SK-N-SH (cell line): ENCODE measurements around the gene SCRN1. TPM values are rescaled to one million over a fixed set of nuclear protein-coding genes. Genes with fewer than 3 reads are reported as not detected.

Source experiments
- CTCF ChIA-PET: fragments of 300-600, 350-600 bp; formaldehyde crosslinking; extraction: SDS; loops from one replicate; lab custom pipeline; 2021; lab: Yijun Ruan, JAX
- POLR2A ChIA-PET: fragments of 350-600 bp; sonication (Branson Sonifier 250); formaldehyde crosslinking; extraction: SDS; loops from one replicate; lab custom pipeline; 2020; ENCODE audit warnings: antibody characterized with exemption, inconsistent platforms; lab: Yijun Ruan, JAX
- DNase-seq: peaks from one replicate; pipeline ENCODE4 v3.0.0; 2012
- H2AFZ ChIP-seq: fragments of 200-600 bp; sonication (generic); 2 replicates; pipeline ENCODE4 v1.8.1; 2016; ENCODE audit warnings: antibody characterized with exemption, mild to moderate bottlenecking, low read depth
- H3F3A ChIP-seq: fragments of 200-600 bp; sonication (generic); replicated peaks from 2 replicates; pipeline ENCODE3; 2016; ENCODE audit warnings: antibody characterized with exemption, mild to moderate bottlenecking; ENCODE audit not compliant: insufficient read depth
- H3K27ac ChIP-seq, 2 experiments: fragments of 200-500 bp in 1 of 2; fragments of 200-600 bp in 1 of 2; sonication (Bioruptor generic) in 1 of 2; sonication (generic), shearing (Covaris generic) in 1 of 2; 2 replicates each; pipeline versions ENCODE4 v1.5.1 to v1.6.1; 2014 to 2016; ENCODE audit warnings: low read depth in 2 of 2, inconsistent platforms in 1 of 2, low read length in 1 of 2, mild to moderate bottlenecking in 1 of 2, mixed read lengths in 1 of 2
- H3K27me3 ChIP-seq: fragments of 200-600 bp; sonication (generic), shearing (Covaris generic); 2 replicates; pipeline ENCODE4 v1.6.1; 2016; ENCODE audit warnings: mixed run types; ENCODE audit not compliant: insufficient read depth
- H3K36me3 ChIP-seq, 2 experiments: fragments of 200-500 bp in 1 of 2; fragments of 200-600 bp in 1 of 2; sonication (Bioruptor generic) in 1 of 2; sonication (generic) in 1 of 2; replicated peaks in 1 of 2; 2 replicates each; pipeline versions ENCODE3 to v1.5.1; 2014 to 2016; ENCODE audit warnings: low read length in 1 of 2, mild to moderate bottlenecking in 1 of 2; ENCODE audit not compliant: insufficient read depth in 2 of 2, control insufficient read depth in 1 of 2
- H3K4me1 ChIP-seq, 2 experiments: fragments of 200-500 bp in 1 of 2; fragments of 200-600 bp in 1 of 2; sonication (Bioruptor generic) in 1 of 2; sonication (generic), shearing (Covaris generic) in 1 of 2; 2 replicates each; pipeline versions ENCODE4 v1.5.1 to v1.6.1; 2014 to 2016; ENCODE audit warnings: low read depth in 1 of 2, low read length in 1 of 2, mixed run types in 1 of 2; ENCODE audit not compliant: insufficient read depth in 2 of 2, control insufficient read depth in 1 of 2
- H3K4me2 ChIP-seq: fragments of 200-600 bp; sonication (generic), shearing (Covaris generic); 2 replicates; pipeline ENCODE4 v1.6.1; 2017; ENCODE audit warnings: mixed run types
- H3K4me3 ChIP-seq, 2 experiments: fragments of 200-500 bp in 1 of 2; fragments of 200-600 bp in 1 of 2; sonication (Bioruptor generic) in 1 of 2; sonication (generic), shearing (Covaris generic) in 1 of 2; 2 replicates each; pipeline versions ENCODE4 v1.5.1 to v1.8.1; 2014 to 2016; ENCODE audit warnings: low read depth in 2 of 2, inconsistent platforms in 1 of 2, low read length in 1 of 2, mild to moderate bottlenecking in 1 of 2, mixed read lengths in 1 of 2, moderate library complexity in 1 of 2
- H3K79me2 ChIP-seq: fragments of 200-600 bp; sonication (generic); 2 replicates; pipeline ENCODE4 v1.8.1; 2017; ENCODE audit warnings: mild to moderate bottlenecking; ENCODE audit not compliant: insufficient read depth
- H3K9ac ChIP-seq: fragments of 200-600 bp; sonication (generic); 2 replicates; pipeline ENCODE4 v1.6.1; 2017; ENCODE audit warnings: mixed run types
- H3K9me2 ChIP-seq: fragments of 200-600 bp; sonication (generic); 2 replicates; pipeline ENCODE4 v1.6.1; 2017; ENCODE audit warnings: mixed run types
- H3K9me3 ChIP-seq: fragments of 200-600 bp; sonication (generic); 2 replicates; pipeline ENCODE4 v1.6.1; 2017; ENCODE audit warnings: mixed run types, mild to moderate bottlenecking, moderate library complexity
- H4K20me1 ChIP-seq: fragments of 200-600 bp; sonication (generic); 2 replicates; pipeline ENCODE4 v1.6.1; 2017; ENCODE audit warnings: mild to moderate bottlenecking, mixed run types; ENCODE audit not compliant: insufficient read depth
- CHD2 ChIP-seq: fragments of 150-350 bp; IDR thresholded peaks from 2 replicates; pipeline ENCODE4 v1.6.1; 2018; ENCODE audit warnings: low read length; ENCODE audit not compliant: partially characterized antibody
- ELF1 ChIP-seq: IDR thresholded peaks from 2 replicates; pipeline ENCODE4 v1.4.0; 2012
- EZH2phosphoT487 ChIP-seq: fragments of 200-600 bp; sonication (generic); IDR thresholded peaks from 2 replicates; pipeline ENCODE4 v1.6.1; 2017; ENCODE audit warnings: low read depth, mixed run types, mild to moderate bottlenecking, antibody characterized with exemption, moderate library complexity, borderline replicate concordance
- FOXJ3 ChIP-seq: sonication (generic); formaldehyde crosslinking; IDR thresholded peaks from 2 replicates; pipeline ENCODE4 v1.5.1; 2020; ENCODE audit warnings: mild to moderate bottlenecking, missing genetic modification reagents
- FOXM1 ChIP-seq: IDR thresholded peaks from 2 replicates; pipeline ENCODE4 v1.4.0; 2012; ENCODE audit warnings: low read depth, mild to moderate bottlenecking
- GATA2 ChIP-seq: sonication (generic); formaldehyde crosslinking; IDR thresholded peaks from 2 replicates; pipeline ENCODE4 v1.5.0; 2020; ENCODE audit warnings: mild to moderate bottlenecking, missing genetic modification reagents
- JUND ChIP-seq: IDR thresholded peaks from 2 replicates; pipeline ENCODE4 v1.4.0; 2012
- MXI1 ChIP-seq: IDR thresholded peaks from 2 replicates; pipeline ENCODE4 v1.6.1; 2012; ENCODE audit warnings: mild to moderate bottlenecking, low read depth, low read length, improper control_type of control experiment
- NRF1 ChIP-seq: IDR thresholded peaks from 2 replicates; pipeline ENCODE4 v1.6.1; 2012; ENCODE audit warnings: low read depth, mild to moderate bottlenecking, low read length
- POLR2AphosphoS5 ChIP-seq: IDR thresholded peaks from 2 replicates; pipeline ENCODE4 v1.6.1; 2012; ENCODE audit warnings: low read depth, low read length
- RAD21 ChIP-seq: IDR thresholded peaks from 2 replicates; pipeline ENCODE4 v1.6.1; 2012; ENCODE audit warnings: mild to moderate bottlenecking, low read length
- RXRA ChIP-seq: IDR thresholded peaks from 2 replicates; pipeline ENCODE4 v1.4.0; 2012; ENCODE audit warnings: low read depth, mild to moderate bottlenecking, borderline replicate concordance
- TAF1 ChIP-seq: IDR thresholded peaks from 2 replicates; pipeline ENCODE4 v1.6.1; 2012; ENCODE audit warnings: low read depth, mild to moderate bottlenecking, low read length, moderate library complexity, borderline replicate concordance
- TEAD4 ChIP-seq: IDR thresholded peaks from 2 replicates; pipeline ENCODE4 v1.4.0; 2012; ENCODE audit warnings: mild to moderate bottlenecking, borderline replicate concordance; ENCODE audit not compliant: insufficient read depth
- YY1 ChIP-seq: IDR thresholded peaks from 2 replicates; pipeline ENCODE4 v1.4.0; 2012; ENCODE audit warnings: low read depth, mild to moderate bottlenecking
- WGBS: methylation state at CpG from one replicate; pipeline ENCODE4 v1.1.6; 2017; ENCODE audit warnings: low lambda C conversion rate; 5-methylcytosine and 5-hydroxymethylcytosine counted together
- polyA plus RNA-seq, 3 experiments: library from polyadenylated mRNA; depleted of rRNA; stranded (reverse); fragments of >200 nt; gene quantifications; 2 replicates each; pipeline ENCODE4 v1.2.3, GENCODE V29; 2012
- TF ChIP-seq, protein P1 (sequence below): fragments of 200-600 bp; sonication (generic); IDR thresholded peaks from 2 replicates; pipeline ENCODE4 v1.6.1; 2017; ENCODE audit warnings: antibody characterized with exemption, mild to moderate bottlenecking, moderate library complexity
- TF ChIP-seq, protein P2 (sequence below): IDR thresholded peaks from 2 replicates; pipeline ENCODE4 v1.4.0; 2012; ENCODE audit warnings: low read depth

Gene SCRN1
- polyA plus RNA-seq, 1 of the 3 experiments (the other 2 are of a cell fraction): 64.3 TPM

DNA sequence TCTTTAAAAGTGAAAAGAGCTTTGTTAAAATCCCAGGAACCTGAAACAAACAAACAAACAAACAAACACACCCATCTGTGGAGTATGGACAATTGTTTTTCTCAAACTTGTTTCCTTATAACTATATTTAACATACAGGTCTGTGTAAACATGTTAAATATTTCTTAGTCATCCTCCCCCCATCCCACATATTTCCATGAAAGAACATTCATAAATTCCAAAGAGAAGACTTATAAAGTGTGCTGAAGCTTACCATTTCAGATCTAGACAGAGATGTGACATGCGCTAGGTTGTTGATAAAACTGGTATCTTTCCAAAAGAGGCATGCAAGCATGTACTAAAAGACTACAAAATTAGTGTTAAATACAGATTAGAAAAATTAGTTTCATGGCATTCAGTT lies 30.4 kb upstream of the SCRN1 start (continued):
- no peak for TF ChIP-seq FOXJ3 (CRISPR knock-in tag)
- TF ChIP-seq YY1: no peak
- TF ChIP-seq CHD2: no peak
- TF ChIP-seq RXRA: no peak
- TF ChIP-seq FOXM1: no peak
- TF ChIP-seq, protein P1, sequence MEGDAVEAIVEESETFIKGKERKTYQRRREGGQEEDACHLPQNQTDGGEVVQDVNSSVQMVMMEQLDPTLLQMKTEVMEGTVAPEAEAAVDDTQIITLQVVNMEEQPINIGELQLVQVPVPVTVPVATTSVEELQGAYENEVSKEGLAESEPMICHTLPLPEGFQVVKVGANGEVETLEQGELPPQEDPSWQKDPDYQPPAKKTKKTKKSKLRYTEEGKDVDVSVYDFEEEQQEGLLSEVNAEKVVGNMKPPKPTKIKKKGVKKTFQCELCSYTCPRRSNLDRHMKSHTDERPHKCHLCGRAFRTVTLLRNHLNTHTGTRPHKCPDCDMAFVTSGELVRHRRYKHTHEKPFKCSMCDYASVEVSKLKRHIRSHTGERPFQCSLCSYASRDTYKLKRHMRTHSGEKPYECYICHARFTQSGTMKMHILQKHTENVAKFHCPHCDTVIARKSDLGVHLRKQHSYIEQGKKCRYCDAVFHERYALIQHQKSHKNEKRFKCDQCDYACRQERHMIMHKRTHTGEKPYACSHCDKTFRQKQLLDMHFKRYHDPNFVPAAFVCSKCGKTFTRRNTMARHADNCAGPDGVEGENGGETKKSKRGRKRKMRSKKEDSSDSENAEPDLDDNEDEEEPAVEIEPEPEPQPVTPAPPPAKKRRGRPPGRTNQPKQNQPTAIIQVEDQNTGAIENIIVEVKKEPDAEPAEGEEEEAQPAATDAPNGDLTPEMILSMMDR: no peak
- no peak for TF ChIP-seq EZH2phosphoT487
- no peak for TF ChIP-seq TAF1
- TF ChIP-seq NRF1: no peak
- TF ChIP-seq, protein P2, sequence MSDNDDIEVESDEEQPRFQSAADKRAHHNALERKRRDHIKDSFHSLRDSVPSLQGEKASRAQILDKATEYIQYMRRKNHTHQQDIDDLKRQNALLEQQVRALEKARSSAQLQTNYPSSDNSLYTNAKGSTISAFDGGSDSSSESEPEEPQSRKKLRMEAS: no peak
- no peak for TF ChIP-seq MXI1

DNA sequence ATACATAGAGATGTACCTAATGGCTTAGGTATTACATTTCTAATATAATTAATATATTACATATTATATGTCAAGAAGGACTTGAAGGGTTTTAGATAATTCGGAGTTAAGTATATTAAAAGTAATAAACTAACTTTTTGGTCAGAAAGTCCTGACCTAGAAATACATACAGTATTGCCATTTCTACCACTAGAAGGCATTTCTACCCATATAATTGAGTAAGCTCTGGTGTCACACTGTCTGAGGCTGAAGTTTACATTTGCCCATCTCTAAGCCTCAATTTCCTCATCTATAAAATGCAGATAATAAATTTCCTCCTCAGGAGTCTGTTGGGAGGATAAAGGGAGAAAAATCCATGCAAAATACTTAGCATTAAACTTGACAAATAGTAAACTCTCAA lies 29.8 kb upstream of the SCRN1 start:
- no peak for TF ChIP-seq POLR2AphosphoS5
- TF ChIP-seq ELF1: no peak
- TF ChIP-seq, protein P1: peak; percentile 43
- TF ChIP-seq JUND: no peak
- TF ChIP-seq RAD21: peak; percentile 28; the same call in 1 of the 2 replicates
- TF ChIP-seq GATA2 (CRISPR knock-in tag): no peak
- TF ChIP-seq TEAD4: no peak
- POLR2A ChIA-PET: no interaction called here
- H3F3A ChIP-seq: peaks cover 5% of the 10 kb centered on the region
- 93% methylated on average over 1 of the region's 1 CpG for WGBS
- CTCF ChIA-PET: interaction anchor here (0.9 to 2.0 kb wide), 3 partner anchors 44 to 145 kb away, joined by 3 to 5 read pairs (median 5); no protein-coding TSS in a partner anchor
- H3K4me1 ChIP-seq: no peaks in the 10 kb centered on the region
- peaks cover 27% of the 10 kb centered on the region for H3K79me2 ChIP-seq
- H3K27ac ChIP-seq: no peak overlapping the region
- no peaks in the 10 kb centered on the region for H3K9me2 ChIP-seq
- no peaks in the 10 kb centered on the region for H3K27me3 ChIP-seq
- peaks cover 24 to 32% of the 10 kb centered on the region in 2 experiments for H3K36me3 ChIP-seq
- DNase-seq: no peak
- H4K20me1 ChIP-seq: no peaks in the 10 kb centered on the region
- no peaks in the 10 kb centered on the region for H3K9me3 ChIP-seq
- H3K4me3 ChIP-seq: no peak overlapping the region
- H3K4me2 ChIP-seq: no peak overlapping the region
- H2AFZ ChIP-seq: no peak overlapping the region
- H3K9ac ChIP-seq: no peak overlapping the region
